ENCODE measurements around the gene WFIKKN2.
"Not testable (repeated sequence)": the region's sequence is repeated elsewhere in the genome, so short reads cannot be mapped to it uniquely, and the experiment has no call there.

WFIKKN2 gene

GRCh38 chr17:50799582-50799981 is 35.8 kb upstream of the WFIKKN2 start:
- H3K27me3 ChIP-seq (ENCODE audit: control insufficient read depth in 2 of 2, insufficient read depth in 2 of 2, low read length in 2 of 2) = no peaks in the 10 kb centered on the region
- no peaks in the 10 kb centered on the region for H3K36me3 ChIP-seq (ENCODE audit: control insufficient read depth in 2 of 2, insufficient read depth in 2 of 2, low read length in 2 of 2)
- no peaks in the 10 kb centered on the region for H3K9me3 ChIP-seq (ENCODE audit: control insufficient read depth in 2 of 2, low read length in 2 of 2)
- H3K4me1 ChIP-seq (ENCODE audit: control insufficient read depth in 2 of 2, insufficient read depth in 2 of 2, low read length in 2 of 2) = no peaks in the 10 kb centered on the region
- H3K9ac ChIP-seq (ENCODE audit: low read depth in 1 of 2, low read length in 2 of 2) = no peak overlapping the region
- no peak overlapping the region for H3K27ac ChIP-seq (ENCODE audit: low read depth in 2 of 2, low read length in 2 of 2)
- H3K4me3 ChIP-seq (ENCODE audit: low read length in 2 of 2) = no peak overlapping the region

GRCh38 chr17:50800196-50800700 is 35.1 kb upstream of the WFIKKN2 start:
- Histone ChIP-seq H3K36me3 (ENCODE audit: control insufficient read depth in 2 of 2, insufficient read depth in 2 of 2, low read length in 2 of 2) (no peaks in the 10 kb centered on the region), H3K9me3 (ENCODE audit: control insufficient read depth in 2 of 2, low read length in 2 of 2) (no peaks in the 10 kb centered on the region), H3K27ac (ENCODE audit: low read depth in 2 of 2, low read length in 2 of 2) (no peak overlapping the region)

GRCh38 chr17:50802609-50803571 is 32.5 kb upstream of the WFIKKN2 start:
- H3K4me1 ChIP-seq (ENCODE audit: control insufficient read depth in 2 of 2, insufficient read depth in 2 of 2, low read length in 2 of 2) = no peaks in the 10 kb centered on the region

More at GRCh38 chr17:50800196-50800700, 35.1 kb upstream of the WFIKKN2 start:
- Histone ChIP-seq H3K4me1 (ENCODE audit: control insufficient read depth in 2 of 2, insufficient read depth in 2 of 2, low read length in 2 of 2) (no peaks in the 10 kb centered on the region), H3K9ac (ENCODE audit: low read depth in 1 of 2, low read length in 2 of 2) (no peak overlapping the region), H3K27me3 (ENCODE audit: control insufficient read depth in 2 of 2, insufficient read depth in 2 of 2, low read length in 2 of 2) (no peaks in the 10 kb centered on the region), H3K4me3 (ENCODE audit: low read length in 2 of 2) (no peak overlapping the region)

GRCh38 chr17:50803676-50804075 is 31.7 kb upstream of the WFIKKN2 start:
- Histone ChIP-seq H3K36me3 (ENCODE audit: control insufficient read depth in 2 of 2, insufficient read depth in 2 of 2, low read length in 2 of 2) (no peaks in the 10 kb centered on the region), H3K4me1 (ENCODE audit: control insufficient read depth in 2 of 2, insufficient read depth in 2 of 2, low read length in 2 of 2) (no peaks in the 10 kb centered on the region), H3K9ac (ENCODE audit: low read depth in 1 of 2, low read length in 2 of 2) (no peak overlapping the region), H3K27ac (ENCODE audit: low read depth in 2 of 2, low read length in 2 of 2) (no peak overlapping the region), H3K4me3 (ENCODE audit: low read length in 2 of 2) (no peak overlapping the region), H3K27me3 (ENCODE audit: control insufficient read depth in 2 of 2, insufficient read depth in 2 of 2, low read length in 2 of 2) (no peaks in the 10 kb centered on the region), H3K9me3 (ENCODE audit: control insufficient read depth in 2 of 2, low read length in 2 of 2) (no peaks in the 10 kb centered on the region)

More at GRCh38 chr17:50802609-50803571, 32.5 kb upstream of the WFIKKN2 start:
- H3K9ac ChIP-seq (ENCODE audit: low read depth in 1 of 2, low read length in 2 of 2) = no peak overlapping the region
- H3K27ac ChIP-seq (ENCODE audit: low read depth in 2 of 2, low read length in 2 of 2) = no peak overlapping the region
- H3K9me3 ChIP-seq (ENCODE audit: control insufficient read depth in 2 of 2, low read length in 2 of 2) = no peaks in the 10 kb centered on the region
- no peaks in the 10 kb centered on the region for H3K27me3 ChIP-seq (ENCODE audit: control insufficient read depth in 2 of 2, insufficient read depth in 2 of 2, low read length in 2 of 2)
- H3K36me3 ChIP-seq (ENCODE audit: control insufficient read depth in 2 of 2, insufficient read depth in 2 of 2, low read length in 2 of 2) = no peaks in the 10 kb centered on the region
- H3K4me3 ChIP-seq (ENCODE audit: low read length in 2 of 2) = no peak overlapping the region

- not testable (repeated sequence) for H3K27ac ChIP-seq (ENCODE audit: low read depth in 2 of 2, low read length in 2 of 2); H3K9ac ChIP-seq (ENCODE audit: low read depth in 1 of 2, low read length in 2 of 2); H3K36me3 ChIP-seq (ENCODE audit: control insufficient read depth in 2 of 2, insufficient read depth in 2 of 2, low read length in 2 of 2); H3K27me3 ChIP-seq (ENCODE audit: control insufficient read depth in 2 of 2, insufficient read depth in 2 of 2, low read length in 2 of 2); H3K9me3 ChIP-seq (ENCODE audit: control insufficient read depth in 2 of 2, low read length in 2 of 2); H3K4me3 ChIP-seq (ENCODE audit: low read length in 2 of 2); H3K4me1 ChIP-seq (ENCODE audit: control insufficient read depth in 2 of 2, insufficient read depth in 2 of 2, low read length in 2 of 2)
These were observed 30.5 kb upstream of the WFIKKN2 start for GRCh38 chr17:50804749-50805475.

GRCh38 chr17:50805486-50805885 is 29.9 kb upstream of the WFIKKN2 start:
- no peaks in the 10 kb centered on the region for H3K36me3 ChIP-seq (ENCODE audit: control insufficient read depth in 2 of 2, insufficient read depth in 2 of 2, low read length in 2 of 2)
- H3K4me1 ChIP-seq (ENCODE audit: control insufficient read depth in 2 of 2, insufficient read depth in 2 of 2, low read length in 2 of 2) = no peaks in the 10 kb centered on the region
- H3K27ac ChIP-seq (ENCODE audit: low read depth in 2 of 2, low read length in 2 of 2) = no peak overlapping the region

GRCh38 chr17:50806141-50806643 is 29.2 kb upstream of the WFIKKN2 start:
- H3K4me3 ChIP-seq (ENCODE audit: low read length in 2 of 2) = no peak overlapping the region
- H3K27me3 ChIP-seq (ENCODE audit: control insufficient read depth in 2 of 2, insufficient read depth in 2 of 2, low read length in 2 of 2) = peaks cover 0 to 1% of the 10 kb centered on the region in 2 donors
- no peaks in the 10 kb centered on the region for H3K9me3 ChIP-seq (ENCODE audit: control insufficient read depth in 2 of 2, low read length in 2 of 2)
- H3K9ac ChIP-seq (ENCODE audit: low read depth in 1 of 2, low read length in 2 of 2) = no peak overlapping the region
- H3K4me1 ChIP-seq (ENCODE audit: control insufficient read depth in 2 of 2, insufficient read depth in 2 of 2, low read length in 2 of 2) = no peaks in the 10 kb centered on the region
- H3K27ac ChIP-seq (ENCODE audit: low read depth in 2 of 2, low read length in 2 of 2) = no peak overlapping the region
- no peaks in the 10 kb centered on the region for H3K36me3 ChIP-seq (ENCODE audit: control insufficient read depth in 2 of 2, insufficient read depth in 2 of 2, low read length in 2 of 2)

More at GRCh38 chr17:50805486-50805885, 29.9 kb upstream of the WFIKKN2 start:
- no peak overlapping the region for H3K9ac ChIP-seq (ENCODE audit: low read depth in 1 of 2, low read length in 2 of 2)
- H3K4me3 ChIP-seq (ENCODE audit: low read length in 2 of 2) = no peak overlapping the region
- H3K27me3 ChIP-seq (ENCODE audit: control insufficient read depth in 2 of 2, insufficient read depth in 2 of 2, low read length in 2 of 2) = no peaks in the 10 kb centered on the region
- H3K9me3 ChIP-seq (ENCODE audit: control insufficient read depth in 2 of 2, low read length in 2 of 2) = no peaks in the 10 kb centered on the region

- no peaks in the 10 kb centered on the region for H3K4me1 ChIP-seq (ENCODE audit: control insufficient read depth in 2 of 2, insufficient read depth in 2 of 2, low read length in 2 of 2)
- H3K9me3 ChIP-seq (ENCODE audit: control insufficient read depth in 2 of 2, low read length in 2 of 2) = no peaks in the 10 kb centered on the region
- peaks cover 0 to 1% of the 10 kb centered on the region in 2 donors for H3K27me3 ChIP-seq (ENCODE audit: control insufficient read depth in 2 of 2, insufficient read depth in 2 of 2, low read length in 2 of 2)
- no peak overlapping the region for H3K4me3 ChIP-seq (ENCODE audit: low read length in 2 of 2)
- no peak overlapping the region for H3K9ac ChIP-seq (ENCODE audit: low read depth in 1 of 2, low read length in 2 of 2)
- H3K27ac ChIP-seq (ENCODE audit: low read depth in 2 of 2, low read length in 2 of 2) = no peak overlapping the region
- no peaks in the 10 kb centered on the region for H3K36me3 ChIP-seq (ENCODE audit: control insufficient read depth in 2 of 2, insufficient read depth in 2 of 2, low read length in 2 of 2)
These were observed 28.4 kb upstream of the WFIKKN2 start for GRCh38 chr17:50807009-50807408.

GRCh38 chr17:50807675-50808074 is 27.7 kb upstream of the WFIKKN2 start:
- no peaks in the 10 kb centered on the region for H3K9me3 ChIP-seq (ENCODE audit: control insufficient read depth in 2 of 2, low read length in 2 of 2)
- H3K9ac ChIP-seq (ENCODE audit: low read depth in 1 of 2, low read length in 2 of 2) = no peak overlapping the region
- H3K4me1 ChIP-seq (ENCODE audit: control insufficient read depth in 2 of 2, insufficient read depth in 2 of 2, low read length in 2 of 2) = no peaks in the 10 kb centered on the region
- peaks cover 0 to 1% of the 10 kb centered on the region in 2 donors for H3K27me3 ChIP-seq (ENCODE audit: control insufficient read depth in 2 of 2, insufficient read depth in 2 of 2, low read length in 2 of 2)
- H3K4me3 ChIP-seq (ENCODE audit: low read length in 2 of 2) = no peak overlapping the region
- H3K27ac ChIP-seq (ENCODE audit: low read depth in 2 of 2, low read length in 2 of 2) = no peak overlapping the region
- H3K36me3 ChIP-seq (ENCODE audit: control insufficient read depth in 2 of 2, insufficient read depth in 2 of 2, low read length in 2 of 2) = no peaks in the 10 kb centered on the region

- no peak overlapping the region for H3K27ac ChIP-seq (ENCODE audit: low read depth in 2 of 2, low read length in 2 of 2)
- no peak overlapping the region for H3K4me3 ChIP-seq (ENCODE audit: low read length in 2 of 2)
- no peak overlapping the region for H3K9ac ChIP-seq (ENCODE audit: low read depth in 1 of 2, low read length in 2 of 2)
- no peaks in the 10 kb centered on the region for H3K4me1 ChIP-seq (ENCODE audit: control insufficient read depth in 2 of 2, insufficient read depth in 2 of 2, low read length in 2 of 2)
- no peaks in the 10 kb centered on the region for H3K9me3 ChIP-seq (ENCODE audit: control insufficient read depth in 2 of 2, low read length in 2 of 2)
- H3K27me3 ChIP-seq (ENCODE audit: control insufficient read depth in 2 of 2, insufficient read depth in 2 of 2, low read length in 2 of 2) = peaks cover 0 to 5% of the 10 kb centered on the region in 2 donors
- no peaks in the 10 kb centered on the region for H3K36me3 ChIP-seq (ENCODE audit: control insufficient read depth in 2 of 2, insufficient read depth in 2 of 2, low read length in 2 of 2)
These were observed 27.0 kb upstream of the WFIKKN2 start for GRCh38 chr17:50808413-50808812.
